ENCODE data around the gene SLC4A1AP. TPM values are rescaled to one million over a fixed set of nuclear protein-coding genes. Genes with fewer than 3 reads are reported as not detected.

SLC4A1AP gene
- total RNA-seq, 6 experiments from 2014 or later: 6.5 to 12.7 (median 8.5) TPM

DNA sequence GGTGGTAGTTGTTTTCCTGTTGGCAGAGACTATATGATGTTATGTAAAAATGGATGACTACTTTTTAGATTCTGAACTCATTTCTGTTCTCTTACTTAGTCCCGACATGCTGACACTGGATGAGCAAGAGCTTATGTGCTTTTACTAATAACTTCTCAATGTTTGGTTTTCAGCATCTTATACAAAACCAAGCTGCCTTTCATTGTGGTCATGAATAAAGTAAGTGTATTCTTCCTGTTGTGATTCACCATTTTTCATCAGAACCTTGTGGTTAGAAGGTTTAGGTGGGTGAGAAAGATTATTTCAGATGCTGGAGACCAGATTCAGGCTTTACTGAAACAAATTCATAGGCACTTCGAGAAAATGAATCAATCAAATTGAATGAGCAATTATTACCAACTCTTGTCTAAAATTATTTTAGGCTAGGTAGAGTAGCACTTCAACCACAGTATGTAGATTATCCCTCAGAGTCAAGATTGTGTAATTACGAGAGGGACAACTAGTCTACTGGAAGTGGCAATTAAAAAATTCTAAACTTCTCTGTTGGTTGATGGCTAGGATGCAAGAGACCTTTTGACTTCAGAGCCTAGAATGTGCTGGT lies 25.6 kb upstream of the SLC4A1AP start:
- no peak for DNase-seq
- intact Hi-C loops (cut with DNase I): no loop called here
- 88% methylated on average over 3 of the region's 3 CpGs for WGBS (ENCODE audit: insufficient coverage, low coverage, low lambda C conversion rate, missing lambda C conversion rate)
- no peak overlapping the region for H3K27ac ChIP-seq
- no peaks in the 10 kb centered on the region for H3K27me3 ChIP-seq
- ATAC-seq: no peak
- TF ChIP-seq POLR2A (IDR thresholded peaks at IDR 0.05): no peak
- TF ChIP-seq CTCF (IDR thresholded peaks at IDR 0.05): no peak
- H3K9me3 ChIP-seq: no peaks in the 10 kb centered on the region
- H3K4me1 ChIP-seq: no peaks in the 10 kb centered on the region
- no peak overlapping the region for H3K4me3 ChIP-seq
- peaks cover 0 to 84% (median 26%) of the 10 kb centered on the region in 4 donors for H3K36me3 ChIP-seq

GRCh38 chr2:27638709-27639108 lies 25.0 kb upstream of the SLC4A1AP start:
- DNase-seq (no peak), ATAC-seq (no peak)
- intact Hi-C loops (cut with DNase I): no loop called here
- H3K9me3 ChIP-seq: no peaks in the 10 kb centered on the region
- peaks cover 0 to 86% (median 26%) of the 10 kb centered on the region in 4 donors for H3K36me3 ChIP-seq
- TF ChIP-seq CTCF (IDR thresholded peaks at IDR 0.05) (no peak), POLR2A (IDR thresholded peaks at IDR 0.05) (no peak)
- no peak overlapping the region for H3K27ac ChIP-seq
- no peak overlapping the region for H3K4me3 ChIP-seq
- no peaks in the 10 kb centered on the region for H3K27me3 ChIP-seq
- no peaks in the 10 kb centered on the region for H3K4me1 ChIP-seq
- WGBS (ENCODE audit: insufficient coverage, low coverage, low lambda C conversion rate, missing lambda C conversion rate): 91% methylated on average over 3 of the region's 3 CpGs

GRCh38 chr2:27640722-27641245 lies 22.9 kb upstream of the SLC4A1AP start:
- H3K27me3 ChIP-seq: no peaks in the 10 kb centered on the region
- H3K27ac ChIP-seq: no peak overlapping the region
- 89% methylated on average over 2 of the region's 2 CpGs for WGBS (ENCODE audit: insufficient coverage, low coverage, low lambda C conversion rate, missing lambda C conversion rate)
- intact Hi-C loops (cut with DNase I): no loop called here
- ATAC-seq (no peak), DNase-seq (no peak)
- H3K4me1 ChIP-seq: no peaks in the 10 kb centered on the region
- H3K36me3 ChIP-seq: peaks cover 0 to 79% (median 20%) of the 10 kb centered on the region in 4 donors
- TF ChIP-seq CTCF (IDR thresholded peaks at IDR 0.05) (no peak), POLR2A (IDR thresholded peaks at IDR 0.05) (no peak)
- H3K4me3 ChIP-seq: no peak overlapping the region
- H3K9me3 ChIP-seq: no peaks in the 10 kb centered on the region

GRCh38 chr2:27645197-27645596 lies 18.5 kb upstream of the SLC4A1AP start:
- H3K36me3 ChIP-seq: peaks cover 0 to 66% (median 20%) of the 10 kb centered on the region in 4 donors

More at GRCh38 chr2:27645197-27645596, 18.5 kb upstream of the SLC4A1AP start:
- Histone ChIP-seq H3K27me3 (no peaks in the 10 kb centered on the region), H3K27ac (no peak overlapping the region), H3K4me3 (no peak overlapping the region), H3K4me1 (no peaks in the 10 kb centered on the region), H3K9me3 (no peaks in the 10 kb centered on the region)
- intact Hi-C loops (cut with DNase I): no loop called here
- TF ChIP-seq CTCF (IDR thresholded peaks at IDR 0.05): no peak
- no peak for TF ChIP-seq POLR2A (IDR thresholded peaks at IDR 0.05)
- no peak for DNase-seq
- no peak for ATAC-seq

All from right lobe of liver (tissue), 6 donors.